Renal pelvis (tissue), 4 donors: Measurements from ENCODE around the gene PPIP5K1. TPM values are rescaled to one million over a fixed set of nuclear protein-coding genes. Genes with fewer than 3 reads are reported as not detected.

Experiments
- DNase-seq: peaks from one replicate; pipeline ENCODE4 v3.0.0-alpha.2; 2013
- polyA plus RNA-seq, 3 donors: library from polyadenylated mRNA; unstranded; fragments of 120-200 nt; gene quantifications; one replicate each; pipeline ENCODE4 v1.2.1, GENCODE V29; 2013; ENCODE audit not compliant: insufficient read length in 3 of 3

PPIP5K1 gene
- polyA plus RNA-seq, 3 donors: 21.1 to 41.8 (median 36.1) TPM

DNA sequence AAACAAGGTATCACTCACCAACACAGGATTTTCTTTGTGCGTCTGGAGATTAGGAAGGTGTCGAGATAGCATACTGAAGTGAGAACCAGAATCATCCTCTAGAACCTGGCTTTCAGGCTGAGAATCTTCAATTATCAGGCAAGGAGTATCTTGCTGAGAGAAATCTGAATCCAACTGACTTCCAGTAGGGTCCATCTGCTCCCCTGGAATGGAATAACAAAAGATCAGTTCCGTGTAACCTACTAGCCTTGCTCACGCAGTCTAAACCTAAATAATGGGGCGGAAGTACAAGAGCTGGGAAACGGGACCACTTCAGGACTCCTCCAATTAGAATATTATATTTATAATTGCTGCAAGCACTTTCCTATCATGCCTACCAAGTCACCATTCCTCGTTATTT is 97.7 kb downstream of the PPIP5K1 start:
- no peak for DNase-seq

DNA sequence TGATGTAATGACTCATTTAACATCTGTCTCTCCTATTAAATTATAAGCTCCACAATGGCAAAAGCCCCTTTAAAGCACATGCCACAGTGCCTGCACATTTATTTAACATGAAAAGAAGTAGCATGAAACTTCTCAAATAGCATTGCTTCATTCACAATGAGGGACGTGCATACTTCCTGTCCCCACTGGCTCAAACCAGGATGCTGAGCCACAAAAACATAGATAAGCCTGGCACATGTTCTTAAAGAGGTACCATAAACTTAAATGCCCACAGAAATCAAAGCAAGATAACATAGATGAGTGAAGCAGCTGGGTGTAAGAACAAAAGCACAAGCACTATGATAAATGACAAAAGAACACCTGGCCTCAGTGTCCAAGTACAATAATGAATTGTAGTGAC is 100.8 kb downstream of the PPIP5K1 start:
- no peak for DNase-seq

DNA sequence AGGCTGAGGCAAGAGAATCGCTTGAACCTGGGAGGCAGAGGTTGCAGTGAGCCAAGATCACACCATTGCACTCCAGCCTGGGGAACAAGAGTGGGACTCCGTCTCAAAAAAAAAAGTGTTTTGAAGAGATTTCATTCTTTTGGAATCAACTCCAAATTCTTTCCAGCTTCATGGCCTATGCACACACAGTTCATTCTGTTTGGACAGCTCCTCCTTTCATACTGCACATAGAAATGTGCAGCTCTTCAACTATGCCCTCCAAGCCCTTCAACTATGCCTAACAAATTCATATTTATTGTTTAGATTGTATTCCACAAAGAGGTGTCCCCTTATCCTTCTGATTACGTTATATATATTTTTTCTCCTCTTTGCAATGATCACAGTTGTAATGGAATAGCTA is 101.2 kb downstream of the PPIP5K1 start:
- DNase-seq: no peak

DNA sequence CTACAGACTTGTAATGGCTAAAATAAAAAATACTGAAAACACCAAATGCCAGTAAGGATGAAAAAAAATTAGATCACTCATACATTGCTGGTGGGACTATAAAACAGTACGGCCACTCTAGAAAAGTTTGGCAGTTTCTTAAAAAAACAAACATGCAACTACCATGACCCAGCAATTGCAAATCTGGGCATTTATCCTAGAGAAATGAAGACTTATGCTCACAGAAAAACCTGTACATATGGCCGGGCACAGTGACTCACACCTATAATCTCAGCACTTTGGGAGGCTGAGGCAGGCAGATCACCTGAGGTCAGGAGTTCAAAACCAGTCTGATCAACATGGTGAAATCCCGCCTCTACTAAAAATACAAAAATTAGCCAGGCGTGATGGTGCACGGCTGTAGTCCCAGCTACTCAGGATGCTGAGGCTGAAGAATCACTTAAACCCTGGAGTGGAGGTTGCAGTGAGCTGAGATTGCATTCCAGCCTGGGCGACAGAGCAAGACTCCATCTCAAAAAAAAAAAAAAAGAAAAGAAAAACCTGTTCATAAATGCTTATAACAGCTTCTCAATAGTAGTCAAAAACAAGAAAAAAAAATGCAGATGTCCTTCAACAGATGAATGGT is 102.6 kb downstream of the PPIP5K1 start:
- no peak for DNase-seq

DNA sequence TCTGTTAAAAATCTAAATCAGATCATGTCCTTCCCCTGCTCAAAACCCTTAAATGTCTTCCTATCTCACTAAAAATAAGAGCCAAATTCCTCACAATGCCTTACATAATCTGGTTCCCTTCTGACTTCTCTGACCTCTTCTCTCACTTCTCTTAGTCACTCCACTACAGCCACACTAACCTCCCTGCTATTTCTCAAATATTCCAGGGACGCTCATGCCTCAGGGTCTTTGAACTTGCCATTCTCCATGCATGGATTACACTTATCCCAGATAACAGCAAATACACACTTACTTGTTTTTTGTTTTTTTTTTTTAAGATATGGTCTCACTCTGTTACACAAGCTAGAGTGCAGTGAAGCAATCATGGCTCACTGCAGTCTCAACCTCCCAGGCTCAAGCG is 105.6 kb downstream of the PPIP5K1 start:
- no peak for DNase-seq

Other genes with a start within 250 kb of the PPIP5K1 start
- 10 to 100 TPM; 23.3 to 36.4 (median 36.4) TPM for gene ZSCAN29, start 219.2 kb downstream of the PPIP5K1 start, polyA plus RNA-seq
- gene TUBGCP4, start 219.1 kb downstream of the PPIP5K1 start, polyA plus RNA-seq: 10 to 100 TPM; 23.7 to 35.0 (median 31.5) TPM
- gene TP53BP1, start 97.1 kb downstream of the PPIP5K1 start, polyA plus RNA-seq: 100 to 1,000 TPM in 1 of 3 donors, 10 to 100 TPM in 2; 69.5 to 116 (median 99.3) TPM
- gene MAP1A, start 72.6 kb downstream of the PPIP5K1 start, polyA plus RNA-seq: 1 to 10 TPM; 7.7 to 9.6 (median 8.2) TPM
- gene CKMT1B, start 3.8 kb upstream of the PPIP5K1 start, polyA plus RNA-seq: 1 to 10 TPM; 2.2 to 3.4 (median 3.2) TPM
- 1 to 10 TPM in 2 of 3 donors, under 1 TPM in 1; 0.63 to 1.8 (median 1.2) TPM for gene STRC, start 28.6 kb upstream of the PPIP5K1 start, polyA plus RNA-seq
- 10 to 100 TPM in 1 of 3 donors, 1 to 10 TPM in 2; 3.3 to 13.3 (median 9.4) TPM for gene CATSPER2, start 58.6 kb upstream of the PPIP5K1 start, polyA plus RNA-seq
- 1 to 10 TPM; 2.6 to 3.5 (median 3.3) TPM for gene CKMT1A, start 103.7 kb upstream of the PPIP5K1 start, polyA plus RNA-seq
- 100 to 1,000 TPM; 489 to 632 (median 518) TPM for gene PDIA3, start 156.2 kb upstream of the PPIP5K1 start, polyA plus RNA-seq
- 1 to 10 TPM; 3.1 to 3.2 (median 3.2) TPM for gene ELL3, start 186.8 kb upstream of the PPIP5K1 start, polyA plus RNA-seq
- gene SERF2, start 202.1 kb upstream of the PPIP5K1 start, polyA plus RNA-seq: 100 to 1,000 TPM; 586 to 760 (median 676) TPM
- gene SERINC4, start 210.0 kb upstream of the PPIP5K1 start, polyA plus RNA-seq: under 1 TPM in 2 of 3 donors, not detected in 1; 0.25 to 0.47 TPM
- gene HYPK, start 210.4 kb upstream of the PPIP5K1 start, polyA plus RNA-seq: 10 to 100 TPM; 12.9 to 21.1 (median 13.3) TPM
- gene MFAP1, start 234.5 kb upstream of the PPIP5K1 start, polyA plus RNA-seq: 10 to 100 TPM; 58.3 to 74.3 (median 71.1) TPM
- 10 to 100 TPM; 12.6 to 14.0 (median 13.9) TPM for gene WDR76, start 236.8 kb upstream of the PPIP5K1 start, polyA plus RNA-seq